HG03457 (cell line): Measurements from ENCODE around the gene VSTM2B.
"Not testable (repeated sequence)": the region's sequence is repeated elsewhere in the genome, so short reads cannot be mapped to it uniquely, and the experiment has no call there.

ENCODE experiments used
- ATAC-seq: cut with Tn5 transposase; IDR thresholded peaks from one replicate; pipeline ENCODE4 v1.9.1; 2021; ENCODE audit warnings: moderate number of reproducible peaks; ENCODE audit not compliant: unreplicated experiment

The VSTM2B gene

DNA sequence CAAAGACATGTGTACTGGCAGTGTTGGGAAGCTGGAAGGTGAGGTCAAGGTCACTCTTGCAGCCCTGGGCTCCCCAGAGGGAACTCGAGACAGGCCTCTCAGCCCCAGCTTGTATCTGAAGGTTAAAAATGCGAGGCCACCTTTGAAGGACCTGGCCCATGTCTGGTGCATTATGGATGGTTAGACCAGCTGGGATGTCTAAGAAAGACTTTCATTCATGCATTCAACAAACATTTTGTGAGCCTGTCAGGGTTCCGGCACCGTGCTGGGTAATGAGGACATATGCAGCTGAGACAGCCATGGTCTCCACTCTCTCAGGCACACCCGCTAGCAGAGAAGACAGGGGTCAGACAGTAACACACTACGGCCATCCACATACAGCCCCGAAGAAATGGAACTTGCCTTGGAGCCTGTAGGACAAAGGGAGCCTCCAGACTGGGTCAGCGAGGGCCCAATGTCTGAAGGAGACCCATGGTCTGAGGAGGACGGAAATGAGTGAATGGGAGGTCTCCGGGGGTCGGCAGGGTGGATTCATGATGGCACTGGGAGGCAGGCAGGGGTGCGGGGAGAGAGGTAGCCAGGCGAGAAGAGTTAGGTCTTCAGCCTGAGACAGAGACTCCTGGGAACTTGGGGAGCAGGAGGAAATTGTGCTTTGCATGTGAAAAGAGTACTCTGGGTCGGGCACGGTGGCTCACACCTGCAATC lies 19.0 kb downstream of the VSTM2B start:
- ATAC-seq = no peak

DNA sequence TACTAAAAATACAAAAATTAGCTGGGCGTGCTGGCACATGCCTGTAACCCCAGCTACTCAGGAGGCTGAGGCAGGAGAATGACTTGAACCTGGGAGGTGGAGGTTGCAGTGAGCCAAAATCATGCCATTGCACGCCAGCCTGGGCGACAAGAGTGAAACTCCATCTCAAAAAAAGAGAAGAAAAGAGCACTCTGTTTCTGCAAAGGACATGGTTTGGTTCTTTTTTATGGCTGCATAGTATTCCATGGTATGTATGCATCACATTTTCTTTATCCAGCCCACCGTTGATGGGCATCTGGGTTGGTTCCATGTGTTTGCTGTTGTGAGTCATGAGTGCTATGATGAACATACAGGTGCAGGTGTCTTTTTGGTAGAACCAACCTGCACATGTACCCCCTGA lies 19.7 kb downstream of the VSTM2B start:
- not testable (repeated sequence) for ATAC-seq

DNA sequence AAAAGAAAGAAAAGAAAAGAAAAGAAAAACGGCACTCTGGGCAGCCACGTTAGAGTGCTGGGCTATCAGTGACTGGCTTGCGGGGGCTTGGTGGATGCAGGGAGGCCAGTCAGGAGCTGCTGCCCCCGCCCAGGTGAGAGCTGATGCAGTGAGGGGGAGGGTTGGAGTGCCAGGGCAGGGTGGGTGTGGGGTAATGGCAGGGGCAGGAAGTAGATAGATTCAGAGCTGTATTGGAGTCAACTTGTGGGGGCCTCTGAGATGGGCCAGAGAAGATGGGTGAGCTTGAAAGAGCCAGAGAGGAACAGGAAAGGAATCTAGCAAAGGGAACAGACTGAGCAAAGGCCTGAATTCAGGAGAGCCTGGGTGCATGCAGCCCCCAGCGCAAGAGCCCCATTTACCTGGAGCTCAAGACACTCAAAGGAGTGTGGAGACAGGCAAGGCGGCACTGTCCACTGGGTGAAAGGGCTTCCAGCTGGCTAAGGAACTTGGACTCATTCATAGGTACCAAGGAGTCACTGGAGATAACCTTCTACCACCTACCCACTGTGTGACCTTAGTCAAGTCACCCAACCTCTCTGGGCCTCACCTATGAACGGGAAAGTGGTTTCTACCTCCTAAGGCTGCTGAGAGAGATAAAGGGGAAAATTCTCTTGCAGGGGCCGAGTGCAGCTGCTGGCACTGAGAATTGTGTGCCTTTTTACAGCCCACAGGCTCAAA lies 20.2 kb downstream of the VSTM2B start:
- ATAC-seq = no peak

GRCh38 chr19:29546583-29547190 lies 20.9 kb downstream of the VSTM2B start:
- no peak for ATAC-seq

GRCh38 chr19:29547361-29547960 lies 21.7 kb downstream of the VSTM2B start:
- ATAC-seq = no peak

DNA sequence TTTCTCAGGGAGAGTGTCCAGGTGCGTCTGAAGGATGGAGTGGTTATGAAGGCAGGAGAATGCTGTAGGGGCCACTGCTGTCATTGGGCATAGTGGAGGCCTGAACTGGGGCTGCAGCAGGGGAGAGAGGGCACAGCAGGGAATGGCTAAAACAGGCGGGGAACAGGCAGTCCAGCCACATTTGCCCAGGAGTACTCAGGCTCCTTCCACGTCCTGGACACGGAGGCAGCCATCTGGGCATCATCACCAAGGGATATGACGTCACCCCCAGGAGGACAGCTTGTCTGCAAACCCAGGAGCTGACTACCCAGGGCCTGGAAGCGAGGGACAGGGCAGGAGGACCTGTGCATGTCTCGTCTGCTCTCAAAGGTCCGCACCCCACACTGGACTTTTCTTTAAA lies 22.2 kb downstream of the VSTM2B start:
- ATAC-seq = no peak

DNA sequence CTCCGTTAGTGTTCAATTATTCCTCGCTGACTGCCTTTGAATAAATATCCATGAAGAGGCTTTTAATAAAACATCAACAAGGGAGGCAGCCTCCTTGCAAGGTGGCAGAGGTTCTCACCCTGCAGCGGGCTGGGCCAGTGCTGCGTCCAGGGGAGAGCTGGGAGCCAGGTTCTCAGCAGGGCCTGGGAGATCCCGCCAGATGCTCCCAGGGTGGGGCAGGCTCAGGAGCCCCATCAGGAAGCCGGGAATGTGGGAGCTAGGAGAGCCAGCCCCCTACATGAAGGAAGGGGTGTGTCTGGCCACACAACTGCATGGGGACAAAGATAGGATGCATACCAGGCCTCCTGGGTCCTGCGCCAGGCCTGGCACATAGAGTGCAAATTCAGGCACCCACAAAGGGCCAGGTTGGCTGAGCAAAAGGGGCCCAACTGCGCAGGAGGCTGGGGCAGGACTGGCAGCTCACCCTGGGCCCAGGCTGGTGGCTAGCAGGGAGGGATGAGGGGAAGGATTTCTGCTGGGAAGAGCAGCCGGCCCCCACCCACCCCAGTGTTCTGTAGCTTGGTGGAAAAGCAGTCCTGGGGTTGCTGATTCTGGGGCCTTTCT lies 22.8 kb downstream of the VSTM2B start:
- ATAC-seq = no peak

- ATAC-seq = no peak
These were observed 23.6 kb downstream of the VSTM2B start for GRCh38 chr19:29549105-29550070.

GRCh38 chr19:29550896-29551295 lies 25.1 kb downstream of the VSTM2B start:
- ATAC-seq = no peak

DNA sequence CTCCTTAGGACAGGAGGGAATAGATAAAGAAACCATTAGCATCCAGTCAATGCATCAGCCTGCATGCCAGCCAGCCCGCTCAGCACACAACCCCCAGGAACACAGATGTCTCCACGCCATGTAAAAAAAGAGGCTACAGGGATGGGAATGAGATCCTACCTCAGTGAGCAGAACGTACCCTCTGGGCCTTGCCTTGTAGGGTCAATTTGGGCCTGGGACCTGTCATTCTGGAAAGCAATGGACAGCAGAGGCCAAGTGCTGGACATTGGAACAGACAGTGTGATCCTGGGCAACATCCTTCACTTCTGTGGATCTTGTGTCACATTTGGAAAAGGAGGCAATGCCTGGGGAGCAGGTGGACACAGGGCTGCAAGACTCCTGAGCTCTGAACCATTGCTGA lies 26.0 kb downstream of the VSTM2B start:
- no peak for ATAC-seq

DNA sequence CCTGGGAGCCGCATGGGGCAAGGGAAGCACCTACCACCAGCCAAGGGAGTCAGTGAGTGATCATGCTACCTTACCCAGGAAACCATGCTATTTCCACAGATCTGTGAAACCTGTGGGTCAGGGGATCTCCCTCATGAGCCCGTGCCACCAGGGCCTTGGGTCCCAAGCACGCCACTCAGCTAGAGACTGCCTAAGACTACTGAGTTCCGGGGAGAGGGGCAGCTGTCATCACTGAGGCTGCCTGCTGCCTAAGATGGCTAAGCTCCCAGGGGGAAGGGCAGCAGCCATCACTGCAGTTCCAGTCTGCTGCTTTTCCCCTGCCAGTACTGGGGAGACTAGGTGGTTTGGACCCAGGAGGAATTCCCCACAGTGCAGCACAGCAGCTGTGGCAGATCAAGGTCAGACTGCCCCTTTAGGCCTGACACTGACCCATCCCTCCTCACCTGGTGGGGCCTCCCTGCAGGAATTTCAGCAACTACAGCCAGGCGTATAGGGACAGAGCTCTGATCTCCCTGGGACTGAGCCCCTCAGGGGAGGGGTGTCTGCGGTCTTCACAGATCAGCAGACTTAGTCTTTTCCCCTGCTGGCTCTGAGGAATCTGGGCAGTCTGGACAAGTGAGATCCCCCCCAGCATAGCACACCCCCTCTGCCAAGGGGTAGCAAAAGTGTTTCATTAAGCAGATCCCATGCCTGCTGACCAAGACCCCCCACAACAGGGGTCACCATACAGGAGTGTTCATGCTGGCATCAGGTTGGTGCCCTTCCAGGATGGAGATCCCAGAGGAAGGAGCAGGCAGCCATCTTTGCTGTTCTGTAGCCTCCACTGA lies 26.9 kb downstream of the VSTM2B start:
- ATAC-seq = no peak

DNA sequence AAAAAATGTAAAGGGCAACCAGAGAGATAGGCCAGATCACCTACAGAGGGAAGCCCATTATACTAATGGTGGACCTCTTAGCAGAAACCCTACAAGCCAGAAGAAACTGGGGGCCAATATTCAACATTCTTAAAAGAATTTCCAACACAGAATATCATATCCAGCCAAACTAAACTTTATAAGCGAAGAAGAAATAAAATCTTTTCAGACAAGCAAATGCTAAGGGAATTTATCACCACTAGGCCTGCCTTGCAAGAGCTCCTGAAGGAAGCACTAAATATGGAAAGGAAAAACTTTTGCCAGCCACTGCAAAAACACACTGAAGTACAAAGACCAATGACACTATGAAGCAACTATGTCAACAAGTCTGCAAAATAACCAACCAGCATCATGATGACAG lies 28.4 kb downstream of the VSTM2B start:
- ATAC-seq = no peak

GRCh38 chr19:29559110-29559509 lies 33.3 kb downstream of the VSTM2B start:
- ATAC-seq = not testable (repeated sequence)

DNA sequence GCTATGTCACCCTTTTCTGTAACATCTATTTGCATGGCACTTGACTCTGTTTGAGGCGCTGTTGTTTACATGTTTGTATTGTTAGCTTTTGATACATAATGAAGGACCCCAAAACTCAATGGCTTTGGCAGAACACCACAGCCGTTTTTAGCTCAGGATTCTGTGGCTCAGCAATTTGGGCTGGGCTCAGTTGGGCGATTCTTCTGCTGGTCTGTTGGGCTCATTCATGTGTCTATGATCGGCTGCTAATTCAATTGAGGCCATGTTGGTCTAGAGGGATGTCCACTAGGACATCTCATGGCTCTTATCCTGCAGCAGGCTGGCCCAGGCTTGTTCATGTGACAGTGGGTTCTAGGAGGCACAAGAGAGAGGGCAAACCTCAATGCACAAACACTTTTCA lies 33.9 kb downstream of the VSTM2B start:
- ATAC-seq = no peak

DNA sequence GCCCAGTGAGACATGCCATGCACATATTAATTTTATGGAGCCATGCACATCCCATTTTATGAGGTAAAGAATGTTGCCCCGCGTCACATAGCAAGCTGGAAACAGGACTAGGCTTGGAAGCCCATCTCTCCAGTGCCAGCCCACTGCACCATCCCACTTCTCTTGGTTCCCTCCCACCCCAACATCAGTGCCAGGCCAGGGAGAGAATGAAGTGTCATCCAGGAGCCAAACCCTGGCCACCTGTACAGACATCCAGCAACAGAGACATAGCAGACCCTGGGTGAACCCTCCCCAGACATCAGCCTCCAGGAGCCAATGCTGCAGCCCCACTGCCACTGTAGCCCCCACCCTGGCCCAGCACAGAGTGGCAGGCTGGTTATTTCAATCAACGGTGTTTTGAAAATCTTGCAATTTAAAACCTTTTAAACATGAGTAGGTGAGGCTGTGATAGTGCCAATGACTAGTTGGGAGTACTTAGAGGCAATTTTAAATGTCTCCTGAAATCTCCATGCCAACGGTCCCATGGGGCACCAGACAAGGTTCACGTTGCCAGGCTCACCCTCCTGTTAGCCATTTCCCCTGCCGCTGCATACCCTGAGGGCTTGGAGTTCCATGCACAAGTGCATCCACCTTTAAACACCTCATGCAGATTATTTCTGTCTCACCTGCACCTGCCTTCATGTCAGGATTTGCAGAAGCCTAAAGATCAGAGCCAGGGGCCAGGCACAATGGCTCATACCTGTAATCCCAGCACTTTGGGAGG lies 34.7 kb downstream of the VSTM2B start:
- ATAC-seq = no peak

GRCh38 chr19:29561601-29562000 lies 35.8 kb downstream of the VSTM2B start:
- ATAC-seq = no peak

GRCh38 chr19:29562299-29563297 lies 36.8 kb downstream of the VSTM2B start:
- no peak for ATAC-seq
